Left cardiac atrium (tissue), 4 donors: ENCODE measurements around the gene AMN1. TPM values are rescaled to one million over a fixed set of nuclear protein-coding genes. Genes with fewer than 3 reads are reported as not detected.

Experiments used
- ATAC-seq, 2 donors: fragments of 200-7000 bp; cut with Tn5 transposase; one replicate each; pipeline ENCODE4 v1.9.1; 2020; ENCODE audit warnings: mild to moderate bottlenecking in 2 of 2, moderate library complexity in 2 of 2
- DNase-seq: peaks from one replicate; pipeline ENCODE4 v3.0.0-alpha.2; 2020
- intact Hi-C, 2 donors: fragments of 100-400 bp; cut with DNase I; formaldehyde crosslinking; loops; one replicate each; pipeline versions ENCODE4 v1.14.1 to v1.15.1; 2022 to 2023
- total RNA-seq, 2 donors: library from RNA; stranded (reverse); fragmentation: NEBNext Ultra II Directional; extraction: Animal tissue kit (Norgen Biotek cat#: 25700); gene quantifications; one replicate each; pipeline ENCODE4 v1.2.1, GENCODE V29; 2021
- donor health status: DM: no; HTN: yes; CAD: no.
- donor health status: DM: no; HTN: yes; CAD: no; lungs with severe emphysema.
- donor health status: DM: yes; HTN: yes; CAD: no.
- donor health status: Dilated cardiomyopathy.

Gene AMN1
- total RNA-seq, 2 donors from 2014 or later, result 9.8 to 13.1 TPM

DNA sequence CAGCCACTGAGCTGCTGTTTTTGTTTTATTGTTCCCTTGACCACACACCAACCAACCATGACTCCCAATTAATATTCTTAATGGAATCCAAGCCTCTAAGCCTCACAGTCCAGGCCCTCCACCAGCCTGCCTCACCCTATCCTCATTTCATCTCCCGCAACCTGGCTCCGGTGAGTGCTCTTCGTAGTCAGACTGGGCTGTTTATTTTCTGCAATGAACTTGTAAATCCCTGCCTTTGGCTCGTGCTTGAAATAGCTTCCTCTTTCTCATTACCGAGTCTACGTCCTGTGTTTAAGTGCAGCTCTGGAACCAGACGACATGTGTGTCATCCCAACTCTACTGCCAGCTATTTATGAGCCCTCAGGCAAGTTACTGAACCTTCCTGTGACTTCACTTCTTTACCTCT is 81.7 kb downstream of the AMN1 start:
- ATAC-seq (peak in 1 of 2 donors; percentile 38), DNase-seq (no peak)
- intact Hi-C loops, result no loop called here

DNA sequence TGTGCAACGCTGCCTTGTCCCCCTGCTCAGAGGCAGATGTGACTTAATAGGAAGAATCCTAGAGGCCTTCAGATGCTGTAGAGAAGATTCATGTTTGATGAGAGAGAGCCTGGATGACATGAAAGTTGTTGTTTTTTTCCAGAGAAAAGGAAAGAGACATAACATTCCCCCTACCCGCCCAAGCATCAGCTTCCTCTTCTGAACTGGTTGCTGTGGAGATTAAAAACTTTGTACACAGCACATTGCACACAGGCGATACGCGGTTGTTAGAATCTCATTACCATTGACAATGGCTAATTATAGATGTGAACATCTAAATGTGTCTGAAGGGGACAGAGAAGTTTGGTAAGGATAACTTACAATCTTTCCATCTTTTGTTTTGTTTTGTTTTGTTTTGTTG is 82.9 kb downstream of the AMN1 start:
- intact Hi-C loops, result no loop called here
- DNase-seq, result no peak
- peak in 1 of 2 donors; percentile 22 for ATAC-seq

DNA sequence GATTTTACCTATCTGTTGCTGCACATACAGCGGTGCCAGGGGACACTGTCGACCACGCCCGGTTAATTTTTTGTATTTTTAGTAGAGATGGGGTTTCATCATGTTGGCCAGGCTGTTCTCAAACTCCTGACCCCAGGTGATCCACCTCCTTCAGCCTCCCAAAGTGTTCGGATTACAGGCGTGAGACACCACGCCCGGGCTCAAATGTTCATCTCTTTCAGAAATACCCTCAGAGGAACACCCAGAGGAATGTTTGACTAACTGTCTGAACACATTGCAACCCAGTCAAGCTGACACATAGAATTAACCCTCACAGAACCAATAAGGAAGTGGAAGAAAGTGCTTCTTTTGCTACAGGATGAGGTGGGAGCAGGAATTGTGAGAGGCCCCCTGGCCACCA is 84.3 kb downstream of the AMN1 start:
- DNase-seq, result no peak
- intact Hi-C loops, result no loop called here
- ATAC-seq, result no peak

DNA sequence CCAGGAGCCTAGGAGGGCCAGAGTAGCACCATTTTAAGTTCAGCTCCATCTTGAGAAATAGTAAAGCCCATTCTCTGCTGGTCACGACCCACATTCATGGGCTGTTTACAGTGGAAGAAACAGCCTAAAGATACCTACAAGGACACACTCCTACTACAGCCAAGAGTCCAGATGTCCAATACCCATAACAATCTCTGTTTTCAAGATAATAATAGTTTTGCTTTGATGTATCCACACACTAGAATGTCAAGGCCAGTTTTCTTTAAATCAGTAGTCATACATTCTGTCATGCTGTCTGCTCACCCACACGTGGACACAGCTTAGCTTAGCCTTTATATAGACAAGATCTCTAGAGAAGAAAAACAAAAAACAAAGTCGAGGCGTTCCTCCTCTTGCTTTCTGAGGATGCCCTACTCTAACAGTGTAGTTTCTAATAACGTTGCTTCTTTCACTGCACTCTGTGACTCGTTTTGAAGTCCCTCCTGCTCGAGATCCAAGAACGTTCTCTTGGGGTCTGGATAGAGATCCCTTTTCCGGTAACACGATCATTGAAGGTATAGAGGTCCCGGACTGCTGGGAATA is 87.2 kb downstream of the AMN1 start:
- ATAC-seq, result no peak
- DNase-seq, result no peak
- intact Hi-C loops, result no loop called here

GRCh38 chr12:31634620-31635019 is 94.2 kb downstream of the AMN1 start:
- ATAC-seq (no peak), DNase-seq (no peak)
- intact Hi-C loops, result loop anchor here in 1 of 2 donors (5.0 kb wide), 1 partner anchor 42 kb away; the partner anchor contains the start of gene DENND5B

DNA sequence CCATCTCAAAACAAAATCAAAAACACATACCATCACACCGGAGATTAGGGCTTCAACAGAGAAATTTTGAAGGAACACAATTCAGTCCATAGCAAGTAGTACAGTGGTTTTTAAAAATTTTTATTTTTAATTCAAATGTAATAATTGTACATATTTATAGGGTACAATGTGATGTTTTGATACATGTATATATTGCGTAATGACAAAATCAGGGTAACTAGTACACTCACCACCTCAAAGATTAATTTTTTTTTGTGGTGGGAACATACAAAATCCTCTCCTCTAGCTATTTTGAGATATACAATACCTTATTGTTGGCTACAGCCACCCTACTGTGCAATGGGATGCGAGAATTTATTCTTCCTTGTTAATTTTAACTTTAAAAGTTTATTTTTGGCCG is 95.4 kb downstream of the AMN1 start:
- DNase-seq, result no peak
- ATAC-seq, result no peak
- intact Hi-C loops, result loop anchor here in 1 of 2 donors (5.0 kb wide), 1 partner anchor 41 kb away; the partner anchor contains the start of gene DENND5B

DNA sequence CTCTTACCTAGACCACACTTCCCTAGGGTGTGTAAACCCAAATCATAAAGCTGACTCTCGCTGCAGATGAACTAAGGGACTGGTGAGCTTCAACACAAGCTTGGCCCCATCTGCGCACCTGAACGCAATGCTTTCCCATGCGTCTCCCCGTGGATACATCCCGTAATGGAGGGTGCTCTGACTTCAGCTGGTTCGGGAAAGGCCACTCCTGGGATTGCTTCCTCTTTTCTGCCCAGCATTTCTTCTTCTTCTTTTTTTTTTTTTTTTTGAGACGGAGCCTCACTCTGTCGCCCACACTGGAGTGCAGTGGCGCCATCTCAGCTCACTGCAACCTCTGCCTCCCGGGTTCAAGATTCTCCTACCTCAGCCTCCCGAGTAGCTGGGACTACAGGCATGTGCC is 97.0 kb downstream of the AMN1 start:
- no peak for ATAC-seq
- intact Hi-C loops, result loop anchor here in 1 of 2 donors (5.0 kb wide), 1 partner anchor 40 kb away; the partner anchor contains the start of gene DENND5B
- DNase-seq, result no peak

DNA sequence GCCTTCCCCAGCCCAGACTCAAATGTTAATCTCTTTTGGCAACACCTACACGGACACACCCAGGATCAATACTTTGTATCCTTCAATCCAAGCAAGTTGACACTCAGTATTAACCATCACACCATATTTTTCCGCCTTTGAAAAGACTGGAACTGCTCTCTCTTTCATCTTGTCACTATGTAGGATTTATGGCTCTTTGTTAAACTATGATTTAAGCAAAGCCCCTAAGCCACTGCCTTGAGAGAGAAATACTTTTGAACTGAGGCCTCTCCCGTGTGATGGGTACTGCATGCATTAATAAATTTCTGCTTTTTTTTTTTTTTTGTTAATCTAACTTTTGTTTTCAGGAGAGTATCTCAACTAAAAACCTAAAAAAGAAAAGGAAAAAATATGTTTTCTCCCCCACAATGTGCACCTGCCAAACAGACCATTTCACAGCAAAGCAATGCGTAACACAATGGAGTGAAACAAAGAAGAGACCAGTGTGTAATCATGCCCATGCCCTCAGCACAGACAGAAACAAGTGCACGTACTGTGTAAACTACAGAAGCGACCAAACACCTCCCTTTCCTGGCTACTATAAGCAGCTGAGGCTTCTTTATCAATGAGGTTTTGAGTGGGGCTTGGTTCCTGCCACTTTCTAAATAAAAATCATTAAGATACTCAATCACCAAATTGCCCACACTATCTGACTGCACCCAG is 97.6 kb downstream of the AMN1 start:
- DNase-seq, result no peak
- no peak for ATAC-seq
- intact Hi-C loops, result loop anchor here in 1 of 2 donors (5.0 kb wide), 1 partner anchor 39 kb away; the partner anchor contains the start of gene DENND5B

- DNase-seq, result peak; percentile 60
- peak; percentile 90 to 96 for ATAC-seq
- intact Hi-C loops, result loop anchor here in 1 of 2 donors (5.0 kb wide), 1 partner anchor 38 kb away; the partner anchor contains the start of gene DENND5B
These were observed 98.8 kb downstream of the AMN1 start for GRCh38 chr12:31629756-31630732.

DNA sequence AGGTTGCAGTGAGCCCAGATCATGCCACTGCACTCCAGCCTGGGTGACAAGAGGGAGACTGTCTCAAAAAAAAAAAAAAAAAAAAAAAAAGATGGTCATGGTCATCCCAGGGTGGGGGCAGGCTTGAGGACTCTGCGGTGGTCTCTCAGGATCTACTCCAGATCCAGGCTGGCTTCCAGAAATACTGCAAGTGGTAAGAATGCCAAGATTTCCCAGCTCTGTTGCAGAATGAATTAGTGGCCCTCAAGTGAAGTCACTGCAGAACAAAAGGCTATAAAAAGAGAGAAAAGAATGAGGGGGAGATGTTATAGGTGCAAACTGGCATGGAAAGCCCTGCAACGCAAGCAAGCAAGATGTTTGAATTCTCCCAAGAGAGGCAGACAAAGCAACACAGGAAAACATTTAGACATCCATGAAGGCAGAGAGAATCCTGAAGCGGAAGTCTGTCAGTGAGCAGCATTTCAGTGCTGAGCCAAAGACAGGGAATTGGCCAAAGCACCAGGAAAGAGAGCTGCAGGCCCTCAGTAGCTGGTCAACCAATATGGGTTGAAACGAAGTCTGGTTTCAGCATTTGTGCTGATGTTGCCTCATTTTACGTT is 101.3 kb downstream of the AMN1 start:
- intact Hi-C loops, result no loop called here
- DNase-seq (no peak), ATAC-seq (no peak)

GRCh38 chr12:31626270-31626995 is 102.4 kb downstream of the AMN1 start:
- no peak for ATAC-seq
- DNase-seq, result no peak
- intact Hi-C loops, result no loop called here

- ATAC-seq (no peak), DNase-seq (no peak)
- intact Hi-C loops, result no loop called here
These were observed 106.8 kb downstream of the AMN1 start for GRCh38 chr12:31622038-31622437.

Other genes with a start within 250 kb of the AMN1 start
- gene DENND5B, start 137.9 kb downstream of the AMN1 start, total RNA-seq, result 10 to 100 TPM; 28.7 to 33.2 TPM
- gene ETFBKMT, start 69.3 kb downstream of the AMN1 start, total RNA-seq, result 1 to 10 TPM; 4.6 to 5.4 TPM
- gene RESF1, start 230.4 kb upstream of the AMN1 start, total RNA-seq, result 10 to 100 TPM; 19.8 to 31.2 TPM